IPS-NIHi11 (cell line): ENCODE measurements around the gene PLD1.
A peak's percentile ranks its signal among the peaks of the same experiment; 100 is the strongest.
"Not testable (repeated sequence)": the region's sequence is repeated elsewhere in the genome, so short reads cannot be mapped to it uniquely, and the experiment has no call there.

Experiments used
- DNase-seq: peaks from one replicate; pipeline ENCODE4 v3.0.0; 2012; ENCODE audit warnings: mixed read lengths, low spot score

Gene PLD1

GRCh38 chr3:171809861-171810628 is at the start of gene PLD1:
Gene PLD1, minus strand, starts transcription at chr3:171810483. Its CDS starts 72,432 bp downstream, at chr3:171738051.
- DNase-seq, result peak; percentile 86

- DNase-seq, result not testable (repeated sequence)
These were observed 48.5 kb upstream of the PLD1 start for GRCh38 chr3:171858770-171859169.

GRCh38 chr3:171854649-171855305 is 44.5 kb upstream of the PLD1 start:
- DNase-seq, result no peak

GRCh38 chr3:171851660-171852058 is 41.4 kb upstream of the PLD1 start:
- DNase-seq, result no peak

GRCh38 chr3:171850960-171851659 is 40.8 kb upstream of the PLD1 start:
- no peak for DNase-seq

GRCh38 chr3:171850320-171850959 is 40.2 kb upstream of the PLD1 start:
- DNase-seq, result no peak

GRCh38 chr3:171849617-171850319 is 39.5 kb upstream of the PLD1 start:
- no peak for DNase-seq

GRCh38 chr3:171847595-171848259 is 37.4 kb upstream of the PLD1 start:
- DNase-seq, result no peak

- DNase-seq, result no peak
These were observed 36.9 kb upstream of the PLD1 start for GRCh38 chr3:171847133-171847532.

- DNase-seq, result no peak
These were observed 36.3 kb upstream of the PLD1 start for GRCh38 chr3:171846597-171846996.

- no peak for DNase-seq
These were observed 35.4 kb upstream of the PLD1 start for GRCh38 chr3:171845481-171846284.

GRCh38 chr3:171844873-171845272 is 34.6 kb upstream of the PLD1 start:
- no peak for DNase-seq

GRCh38 chr3:171842864-171843518 is 32.7 kb upstream of the PLD1 start, which contains the start of gene TMEM212:
Gene TMEM212, plus strand, starts transcription at chr3:171843349. Its CDS starts 35 bp downstream, at chr3:171843384.
- peak; percentile 26 for DNase-seq

GRCh38 chr3:171841620-171842000 is 31.3 kb upstream of the PLD1 start:
- DNase-seq, result no peak

GRCh38 chr3:171840811-171841619 is 30.7 kb upstream of the PLD1 start:
- no peak for DNase-seq

- no peak for DNase-seq
These were observed 30.1 kb upstream of the PLD1 start for GRCh38 chr3:171840445-171840810.

- no peak for DNase-seq
These were observed 29.0 kb upstream of the PLD1 start for GRCh38 chr3:171839270-171839669.

GRCh38 chr3:171838218-171838720 is 28.0 kb upstream of the PLD1 start:
- DNase-seq, result peak; percentile 13

GRCh38 chr3:171837698-171838097 is 27.4 kb upstream of the PLD1 start:
- DNase-seq, result no peak
